ENCODE data around the gene MACROD2.

The MACROD2 gene

DNA sequence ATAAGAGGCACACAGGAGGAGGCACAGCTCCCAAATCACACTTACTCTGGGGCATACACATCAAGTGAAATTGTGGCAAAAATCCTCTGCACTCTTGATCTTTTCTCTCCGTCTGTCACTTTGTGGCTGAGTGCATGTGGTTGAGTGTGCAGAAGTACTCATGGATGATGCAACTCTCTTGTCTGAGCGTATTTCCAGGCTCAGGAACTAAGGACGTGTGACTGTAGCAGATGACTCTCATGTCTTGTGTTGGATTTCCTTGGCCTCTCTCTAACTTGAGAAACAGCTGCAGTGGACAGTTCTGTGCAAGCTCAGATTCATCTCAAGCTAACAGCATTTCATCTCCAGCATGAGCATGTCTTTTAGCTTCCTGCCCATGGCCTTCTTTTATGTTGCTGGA, 587.5 kb downstream of the MACROD2 start:
- DNase-seq (ENCODE audit: low read depth, low spot score): no peak

- DNase-seq (ENCODE audit: low read depth, low spot score): no peak
Measured at GRCh38 chr20:14583413-14583812, 588.1 kb downstream of the MACROD2 start.

GRCh38 chr20:14589383-14589782, 594.1 kb downstream of the MACROD2 start:
- no peak for DNase-seq (ENCODE audit: low read depth, low spot score)

GRCh38 chr20:14595051-14595450, 599.7 kb downstream of the MACROD2 start:
- DNase-seq (ENCODE audit: low read depth, low spot score): no peak

DNA sequence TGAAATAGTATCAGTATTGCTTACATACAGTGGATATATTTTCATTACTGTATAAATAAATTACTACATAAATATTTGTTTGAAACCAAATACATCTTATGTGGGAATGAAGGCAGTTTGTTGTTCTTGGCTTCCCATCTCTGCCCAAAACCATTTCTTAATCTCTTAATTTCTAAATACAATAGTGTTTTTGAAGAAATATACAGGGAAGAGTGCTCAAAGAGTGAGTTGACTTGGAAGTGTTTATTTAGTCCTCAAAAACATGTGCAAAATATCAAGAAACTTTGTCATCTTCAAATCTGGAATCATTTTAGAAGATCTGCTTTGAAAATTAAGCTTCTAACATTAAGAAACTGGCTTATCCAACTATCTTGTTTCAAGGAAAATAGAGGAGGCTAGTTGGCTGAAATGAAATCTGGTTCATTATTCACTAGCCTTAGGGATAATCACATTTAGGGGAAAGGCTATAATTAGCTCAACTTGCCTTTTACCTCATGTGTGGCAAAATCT, 601.9 kb downstream of the MACROD2 start:
- no peak for DNase-seq (ENCODE audit: low read depth, low spot score)

GRCh38 chr20:14599613-14600012, 604.3 kb downstream of the MACROD2 start:
- no peak for DNase-seq (ENCODE audit: low read depth, low spot score)

DNA sequence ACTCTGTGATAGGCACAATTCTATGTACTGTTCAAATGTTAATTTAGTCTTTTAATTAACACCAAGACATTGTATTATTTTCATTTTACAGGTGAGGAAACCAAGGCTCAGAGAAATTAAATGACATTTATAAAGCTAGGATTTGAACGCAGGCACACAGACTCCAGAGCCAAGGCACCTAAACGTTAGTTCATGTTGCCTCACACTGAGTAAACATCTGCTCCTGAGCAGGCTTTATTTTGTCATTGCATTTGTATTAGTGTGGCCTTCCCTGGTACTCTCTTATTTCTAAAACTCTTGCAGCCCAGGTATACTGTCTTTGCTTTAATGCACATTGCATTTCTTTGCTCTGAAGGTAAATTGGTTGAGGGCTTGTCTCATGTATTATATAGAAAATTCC, 605.2 kb downstream of the MACROD2 start:
- DNase-seq (ENCODE audit: low read depth, low spot score): no peak

GRCh38 chr20:14604143-14604542, 608.8 kb downstream of the MACROD2 start:
- DNase-seq (ENCODE audit: low read depth, low spot score): no peak

- DNase-seq (ENCODE audit: low read depth, low spot score): no peak
Measured at GRCh38 chr20:14609328-14610221, 614.3 kb downstream of the MACROD2 start.

DNA sequence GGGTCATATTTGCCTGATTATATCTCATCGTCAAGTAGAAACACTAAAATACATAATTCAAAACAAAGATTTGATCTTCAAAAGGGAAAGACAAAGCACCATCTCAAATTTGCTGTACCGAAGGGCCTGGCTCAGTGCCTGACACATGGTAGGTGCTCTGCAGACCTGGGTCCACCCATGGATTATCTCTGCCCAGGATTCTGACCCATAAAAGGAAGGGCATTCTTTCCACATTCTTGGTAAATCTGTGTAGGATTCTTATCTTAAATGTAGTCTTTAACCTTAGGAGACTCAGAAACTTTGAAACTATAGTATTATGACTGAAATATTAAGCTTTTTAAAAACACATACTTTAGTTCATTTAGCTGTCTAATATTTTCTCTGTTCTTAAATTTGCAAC, 616.2 kb downstream of the MACROD2 start:
- no peak for DNase-seq (ENCODE audit: low read depth, low spot score)

DNA sequence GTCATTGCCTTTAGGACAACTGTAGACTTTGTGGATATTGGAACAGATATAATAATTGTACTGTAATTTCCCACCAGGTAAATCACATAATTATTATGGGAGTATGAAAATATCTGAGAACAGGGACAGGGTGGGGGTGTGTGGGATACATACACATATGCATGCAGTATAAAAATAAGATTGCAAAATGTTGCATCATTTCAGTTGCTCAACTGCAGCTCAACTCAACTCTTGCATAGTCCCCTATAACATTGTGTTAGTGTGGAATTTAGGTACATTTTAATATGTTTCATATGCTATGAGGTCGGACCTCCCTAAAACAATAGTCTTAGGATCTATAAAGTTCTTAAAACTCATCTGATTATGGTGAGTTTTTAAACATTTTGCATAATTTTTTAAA, 617.1 kb downstream of the MACROD2 start:
- no peak for DNase-seq (ENCODE audit: low read depth, low spot score)

DNA sequence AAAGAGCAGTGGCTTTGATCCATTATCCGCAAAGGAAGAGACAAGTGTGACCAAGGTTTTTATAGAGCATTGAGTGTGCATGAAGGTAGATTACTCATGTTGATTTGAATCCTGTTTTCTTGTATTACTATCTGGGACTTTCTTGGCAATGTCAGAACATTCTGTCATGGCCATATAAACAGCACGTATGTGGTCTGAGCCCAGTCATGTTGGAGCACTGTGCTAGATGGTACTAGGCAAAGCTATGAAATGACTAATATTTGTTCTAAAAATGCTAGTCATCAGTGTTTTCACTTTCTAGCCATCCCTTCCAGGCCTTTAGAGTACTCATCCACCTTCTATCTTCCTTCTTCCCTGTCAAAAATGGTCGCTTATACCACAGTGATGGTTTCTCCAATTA, 620.7 kb downstream of the MACROD2 start:
- no peak for DNase-seq (ENCODE audit: low read depth, low spot score)

GRCh38 chr20:14617123-14617522, 621.8 kb downstream of the MACROD2 start:
- no peak for DNase-seq (ENCODE audit: low read depth, low spot score)

DNA sequence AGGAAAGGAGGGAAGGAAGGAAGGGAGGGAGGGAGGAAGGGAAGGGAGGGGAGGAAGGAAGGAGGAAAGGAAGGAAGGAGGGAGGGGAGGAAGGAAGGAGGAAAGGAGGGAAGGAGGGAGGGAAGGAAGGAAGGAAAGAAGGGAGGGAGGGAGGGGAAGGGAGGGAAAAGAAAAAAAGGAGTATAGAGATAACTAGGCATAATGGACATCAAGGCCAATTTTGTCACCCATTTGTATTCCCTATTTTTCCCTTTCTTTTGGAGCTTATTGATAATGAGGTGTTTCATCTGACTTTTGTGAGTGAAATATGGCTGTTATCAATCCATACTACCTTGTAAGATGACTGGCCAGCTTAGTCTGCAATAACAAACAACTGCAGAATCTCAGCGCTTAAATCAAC, 624.1 kb downstream of the MACROD2 start:
- DNase-seq (ENCODE audit: low read depth, low spot score): no peak

GRCh38 chr20:14622796-14623195, 627.5 kb downstream of the MACROD2 start:
- DNase-seq (ENCODE audit: low read depth, low spot score): no peak

DNA sequence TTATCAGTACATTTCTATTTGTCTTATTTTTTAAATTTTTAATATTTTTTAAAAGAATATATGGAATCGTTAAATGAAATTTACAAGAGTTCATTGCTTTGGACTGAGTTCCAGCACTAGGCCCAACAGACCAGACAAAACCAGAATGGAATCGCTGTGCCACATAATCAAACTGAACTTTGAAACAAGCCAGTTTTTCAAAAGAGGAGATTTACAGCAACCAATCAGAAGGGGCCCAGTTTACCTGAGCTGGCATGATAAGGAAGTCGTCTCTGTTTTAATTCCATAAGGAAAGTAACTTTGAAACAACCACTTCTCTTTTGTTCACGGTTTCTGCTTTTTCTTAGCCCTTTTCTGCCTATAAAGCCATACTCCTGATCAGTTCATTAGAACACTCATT, 635.7 kb downstream of the MACROD2 start:
- DNase-seq (ENCODE audit: low read depth, low spot score): no peak

DNA sequence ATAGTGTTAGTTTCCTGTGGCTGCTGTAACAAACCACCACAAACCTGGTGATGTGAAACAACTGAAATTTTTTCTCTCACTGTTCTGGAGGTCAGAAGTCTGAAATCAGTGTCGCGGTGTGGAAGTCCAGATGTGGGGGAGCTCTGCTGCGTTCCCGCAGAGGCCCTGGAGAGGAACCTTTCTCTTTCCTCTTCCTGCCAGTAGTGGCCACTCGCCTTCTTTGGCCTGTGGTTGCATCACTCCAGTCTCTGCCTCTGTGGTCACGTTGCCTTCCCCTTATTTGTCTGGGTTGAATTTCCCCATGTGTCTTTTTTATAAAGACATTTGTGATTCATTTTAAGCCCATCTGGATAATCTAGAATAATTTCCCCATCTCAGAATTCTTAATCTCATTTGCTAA, 637.6 kb downstream of the MACROD2 start:
- no peak for DNase-seq (ENCODE audit: low read depth, low spot score)

- no peak for DNase-seq (ENCODE audit: low read depth, low spot score)
Measured at GRCh38 chr20:14633507-14633906, 638.2 kb downstream of the MACROD2 start.

DNA sequence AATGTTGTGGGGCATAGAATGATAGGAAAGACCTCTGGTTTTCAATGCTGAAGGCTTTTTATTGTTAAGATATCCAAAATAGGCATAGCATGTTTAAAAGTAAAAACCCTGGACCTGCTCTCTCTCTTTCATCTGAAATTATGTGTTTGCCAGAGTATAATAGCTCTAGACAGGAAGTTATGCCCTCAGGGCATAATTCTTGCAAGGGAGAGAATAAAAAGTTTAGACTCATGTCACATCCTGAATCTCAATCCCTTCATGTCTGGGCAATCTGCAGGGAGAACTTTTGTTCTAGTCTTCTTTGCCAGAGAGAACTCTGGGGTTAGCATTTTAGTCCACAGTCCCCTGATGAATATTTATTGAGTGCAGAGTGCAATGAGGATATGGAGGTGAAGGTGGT, 639.3 kb downstream of the MACROD2 start:
- DNase-seq (ENCODE audit: low read depth, low spot score): no peak

- DNase-seq (ENCODE audit: low read depth, low spot score): no peak
Measured at GRCh38 chr20:14637441-14637840, 642.1 kb downstream of the MACROD2 start.

DNA sequence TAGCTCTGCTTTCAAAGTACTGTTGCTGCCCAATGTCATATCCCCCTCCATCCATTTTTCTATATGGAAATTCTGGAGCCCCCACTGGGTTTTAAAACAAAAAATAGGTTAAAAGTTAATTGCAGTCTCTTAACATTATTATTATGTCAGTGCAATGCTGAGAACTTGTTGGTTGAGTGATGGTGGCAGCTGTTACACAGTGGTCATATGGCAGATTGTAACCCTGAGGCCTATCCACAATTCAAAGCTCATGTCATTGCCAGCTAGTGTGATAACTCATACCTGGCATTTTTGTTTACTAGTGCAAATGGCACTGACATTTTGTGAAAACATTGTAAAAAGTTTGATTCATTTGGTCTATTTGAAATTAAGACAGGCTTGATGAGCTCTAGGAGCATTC, 647.8 kb downstream of the MACROD2 start:
- DNase-seq (ENCODE audit: low read depth, low spot score): no peak

DNA sequence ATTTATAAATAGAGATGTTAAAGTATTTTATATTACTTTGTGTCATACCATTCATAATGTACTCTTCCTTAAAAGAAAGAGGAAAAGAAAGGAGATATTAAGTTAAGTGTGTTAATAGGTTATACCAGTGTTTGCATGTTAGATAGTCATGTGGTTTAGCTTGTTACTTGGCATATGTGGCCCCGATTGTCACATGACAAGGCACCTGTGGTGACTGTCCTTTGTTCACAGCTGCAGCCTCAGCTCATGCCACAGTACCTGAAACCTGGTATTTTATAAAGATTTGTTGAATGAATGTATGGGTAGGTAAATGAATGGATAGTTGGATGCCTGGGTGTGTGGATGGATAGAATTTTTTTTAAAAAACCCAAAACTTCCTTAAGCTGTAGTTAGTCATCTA, 648.2 kb downstream of the MACROD2 start:
- DNase-seq (ENCODE audit: low read depth, low spot score): no peak

GRCh38 chr20:14644306-14645097, 649.2 kb downstream of the MACROD2 start:
- DNase-seq (ENCODE audit: low read depth, low spot score): no peak

Data from smooth muscle cell of the brain vasculature (primary cell).